Mucosa of descending colon (tissue), 3 donors: ENCODE data around the gene PCDHGA1. TPM values are rescaled to one million over a fixed set of nuclear protein-coding genes. Genes with fewer than 3 reads are reported as not detected.

Experiments
- ATAC-seq: fragments of 200-7000 bp; cut with Tn5 transposase; one replicate; pipeline ENCODE4 v1.9.1; 2020; ENCODE audit warnings: mild to moderate bottlenecking, moderate library complexity
- DNase-seq, 3 donors: peaks; one replicate each; pipeline ENCODE4 v3.0.0-alpha.2; 2020
- H3K36me3 ChIP-seq: fragments of 200-600 bp; one replicate; pipeline ENCODE4 v1.8.0; 2021; ENCODE audit warnings: low read depth, mild to moderate bottlenecking
- H3K4me1 ChIP-seq: fragments of 200-600 bp; one replicate; pipeline ENCODE4 v1.8.0; 2021; ENCODE audit warnings: low read depth, mild to moderate bottlenecking
- H3K4me3 ChIP-seq: fragments of 200-600 bp; one replicate; pipeline ENCODE4 v1.8.0; 2021; ENCODE audit warnings: mild to moderate bottlenecking
- H3K9me3 ChIP-seq: fragments of 200-600 bp; one replicate; pipeline ENCODE4 v1.8.0; 2021; ENCODE audit warnings: mild to moderate bottlenecking
- CTCF ChIP-seq: fragments of 200-600 bp; IDR thresholded peaks from one replicate; pipeline ENCODE4 v1.8.0; 2022; ENCODE audit warnings: antibody characterized with exemption, mild to moderate bottlenecking
- intact Hi-C, 2 donors: fragments of 100-400 bp; cut with DNase I in 1 of 2; cut with micrococcal nuclease in 1 of 2; formaldehyde crosslinking; loops; one replicate each; pipeline versions ENCODE4 v1.11.0 to v1.11.1; 2022; cut with DNase I, micrococcal nuclease
- total RNA-seq, 3 donors: library from RNA; stranded (reverse); fragmentation: NEBNext Ultra II Directional in 2 of 3; extraction: Animal tissue kit (Norgen Biotek cat#: 25700) in 2 of 3; gene quantifications; one replicate each; pipeline versions ENCODE4 v1.2.1 to v1.2.4, GENCODE V29; 2021 to 2023
- donor health status: DM: no; HTN: no; CAD: no; lungs with moderate emphysema.
- donor health status: DM: no; HTN: no; CAD: no.
- donor health status: DM: no; HTN: yes; CAD: no.

The PCDHGA1 gene
- total RNA-seq, 3 donors from 2014 or later = 0.35 to 1.6 (median 0.43) TPM

GRCh38 chr5:141476132-141476911 lies 146.0 kb downstream of the PCDHGA1 start:
- H3K4me1 ChIP-seq = peaks cover 10% of the 10 kb centered on the region
- H3K4me3 ChIP-seq = peak overlapping the region; percentile 28
- no peaks in the 10 kb centered on the region for H3K9me3 ChIP-seq
- ATAC-seq (peak; percentile 66), DNase-seq (peak; percentile 65 to 80 (median 72))
- TF ChIP-seq CTCF = no peak
- intact Hi-C loops = no loop called here
- H3K36me3 ChIP-seq = no peaks in the 10 kb centered on the region

- no peak for TF ChIP-seq CTCF
- no peaks in the 10 kb centered on the region for H3K9me3 ChIP-seq
- intact Hi-C loops = no loop called here
- H3K4me3 ChIP-seq = no peak overlapping the region
- ATAC-seq = no peak
- H3K36me3 ChIP-seq = no peaks in the 10 kb centered on the region
- no peak for DNase-seq
- peaks cover 10% of the 10 kb centered on the region for H3K4me1 ChIP-seq
Measured at GRCh38 chr5:141477044-141477575, 146.8 kb downstream of the PCDHGA1 start.

GRCh38 chr5:141477815-141478214 lies 147.5 kb downstream of the PCDHGA1 start:
- ATAC-seq (no peak), DNase-seq (no peak)
- intact Hi-C loops = no loop called here
- Histone ChIP-seq H3K36me3 (no peaks in the 10 kb centered on the region), H3K9me3 (no peaks in the 10 kb centered on the region), H3K4me3 (no peak overlapping the region), H3K4me1 (peaks cover 10% of the 10 kb centered on the region)
- no peak for TF ChIP-seq CTCF

- Histone ChIP-seq H3K9me3 (no peaks in the 10 kb centered on the region), H3K4me1 (peaks cover 10% of the 10 kb centered on the region), H3K36me3 (no peaks in the 10 kb centered on the region), H3K4me3 (no peak overlapping the region)
- ATAC-seq (peak; percentile 75), DNase-seq (peak; percentile 88 to 92 (median 90))
- intact Hi-C loops = no loop called here
- TF ChIP-seq CTCF = peak; percentile 42
Measured at GRCh38 chr5:141478321-141478945, 148.1 kb downstream of the PCDHGA1 start.

- TF ChIP-seq CTCF = no peak
- Histone ChIP-seq H3K4me3 (no peak overlapping the region), H3K36me3 (no peaks in the 10 kb centered on the region), H3K9me3 (no peaks in the 10 kb centered on the region), H3K4me1 (peaks cover 12% of the 10 kb centered on the region)
- intact Hi-C loops = no loop called here
- no peak for ATAC-seq
- no peak for DNase-seq
Measured at GRCh38 chr5:141479776-141480175, 149.5 kb downstream of the PCDHGA1 start.
